ENCODE measurements around the gene GGCT.
"Not testable (repeated sequence)": the region's sequence is repeated elsewhere in the genome, so short reads cannot be mapped to it uniquely, and the experiment has no call there.

DNA sequence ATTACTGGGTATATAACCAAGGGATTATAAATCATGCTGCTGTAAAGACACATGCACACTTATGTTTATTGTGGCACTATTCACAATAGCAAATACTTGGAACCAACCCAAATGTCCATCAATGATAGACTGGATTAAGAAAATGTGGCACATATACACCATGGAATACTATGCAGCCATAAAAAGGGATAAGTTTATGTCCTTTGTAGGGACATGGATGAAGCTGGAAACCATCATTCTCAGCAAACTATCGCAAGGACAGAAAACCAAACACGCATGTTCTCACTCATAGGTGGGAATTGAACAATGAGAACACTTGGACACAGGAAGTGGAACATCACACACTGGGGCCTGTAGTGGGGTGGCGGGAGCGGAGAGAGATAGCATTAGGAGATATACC, 38.5 kb upstream of the GGCT start:
- TF ChIP-seq, protein P1, sequence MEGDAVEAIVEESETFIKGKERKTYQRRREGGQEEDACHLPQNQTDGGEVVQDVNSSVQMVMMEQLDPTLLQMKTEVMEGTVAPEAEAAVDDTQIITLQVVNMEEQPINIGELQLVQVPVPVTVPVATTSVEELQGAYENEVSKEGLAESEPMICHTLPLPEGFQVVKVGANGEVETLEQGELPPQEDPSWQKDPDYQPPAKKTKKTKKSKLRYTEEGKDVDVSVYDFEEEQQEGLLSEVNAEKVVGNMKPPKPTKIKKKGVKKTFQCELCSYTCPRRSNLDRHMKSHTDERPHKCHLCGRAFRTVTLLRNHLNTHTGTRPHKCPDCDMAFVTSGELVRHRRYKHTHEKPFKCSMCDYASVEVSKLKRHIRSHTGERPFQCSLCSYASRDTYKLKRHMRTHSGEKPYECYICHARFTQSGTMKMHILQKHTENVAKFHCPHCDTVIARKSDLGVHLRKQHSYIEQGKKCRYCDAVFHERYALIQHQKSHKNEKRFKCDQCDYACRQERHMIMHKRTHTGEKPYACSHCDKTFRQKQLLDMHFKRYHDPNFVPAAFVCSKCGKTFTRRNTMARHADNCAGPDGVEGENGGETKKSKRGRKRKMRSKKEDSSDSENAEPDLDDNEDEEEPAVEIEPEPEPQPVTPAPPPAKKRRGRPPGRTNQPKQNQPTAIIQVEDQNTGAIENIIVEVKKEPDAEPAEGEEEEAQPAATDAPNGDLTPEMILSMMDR (IDR thresholded peaks at IDR 0.05) = not testable (repeated sequence)
- not testable (repeated sequence) for TF ChIP-seq EP300, POLR2AphosphoS5 (IDR thresholded peaks at IDR 0.05)

Data from upper lobe of left lung (tissue), 4 donors.